CD4-positive, alpha-beta T cell (primary cell): Measurements from ENCODE around the gene ITGAD. TPM values are rescaled to one million over a fixed set of nuclear protein-coding genes. Genes with fewer than 3 reads are reported as not detected.

Source experiments
- ATAC-seq: fragments of 200-7000 bp; cut with Tn5 transposase; one replicate; pipeline ENCODE4 v1.10.0; 2022; ENCODE audit warnings: mild to moderate bottlenecking; ENCODE audit not compliant: poor library complexity
- CTCF ChIA-PET: fragments of 350-600 bp; sonication (Branson Sonifier 250); formaldehyde crosslinking; loops from one replicate; lab custom pipeline; 2021; ENCODE audit warnings: antibody characterized with exemption, inconsistent platforms; lab: Charles Lee
- POLR2A ChIA-PET: fragments of 350-600 bp; sonication (Branson Sonifier 250); formaldehyde crosslinking; loops from one replicate; lab custom pipeline; 2021; ENCODE audit warnings: antibody characterized with exemption, inconsistent platforms; lab: Charles Lee
- DNase-seq, 14 experiments: peaks; one replicate each; pipeline ENCODE4 v3.0.0-alpha.2; 2013 to 2020; ENCODE audit warnings: mixed read lengths in 2 of 14
- H3K27ac ChIP-seq, 2 donors: one replicate each; pipeline versions ENCODE4 v1.5.1 to v1.7.0; 2013; ENCODE audit warnings: low read length in 2 of 2, low read depth in 1 of 2, mild to moderate bottlenecking in 1 of 2
- H3K27me3 ChIP-seq, 2 experiments: 1 replicate in 1 of 2; 2 replicates in 1 of 2; pipeline versions ENCODE4 v1.6.1 to v1.7.0; 2013; ENCODE audit warnings: low read length in 2 of 2, control low read depth in 1 of 2, mild to moderate bottlenecking in 1 of 2, moderate library complexity in 1 of 2; ENCODE audit not compliant: insufficient read depth in 2 of 2, control insufficient read depth in 1 of 2
- H3K36me3 ChIP-seq: one replicate; pipeline ENCODE4 v1.6.1; 2013; ENCODE audit warnings: low read length, control low read depth; ENCODE audit not compliant: insufficient read depth
- H3K4me1 ChIP-seq: one replicate; pipeline ENCODE4 v1.6.1; 2013; ENCODE audit warnings: low read length, control low read depth; ENCODE audit not compliant: insufficient read depth
- H3K4me3 ChIP-seq: one replicate; pipeline ENCODE4 v1.5.1; 2013; ENCODE audit warnings: mild to moderate bottlenecking, low read length, moderate library complexity
- H3K9me3 ChIP-seq, 2 experiments: 1 replicate in 1 of 2; 2 replicates in 1 of 2; pipeline versions ENCODE4 v1.6.1 to v1.7.0; 2013; ENCODE audit warnings: low read length in 2 of 2, mild to moderate bottlenecking in 2 of 2, control low read depth in 1 of 2, moderate library complexity in 1 of 2; ENCODE audit not compliant: control insufficient read depth in 1 of 2, insufficient read depth in 1 of 2
- H3K27ac Mint-ChIP-seq: one replicate; pipeline ENCODE4 v1.8.0; 2020; ENCODE audit warnings: mixed read lengths
- H3K27me3 Mint-ChIP-seq: one replicate; pipeline ENCODE4 v1.8.0; 2021; ENCODE audit warnings: mixed read lengths
- H3K36me3 Mint-ChIP-seq: one replicate; pipeline ENCODE4 v1.8.0; 2021; ENCODE audit warnings: low read depth, mixed read lengths
- H3K4me1 Mint-ChIP-seq: one replicate; pipeline ENCODE4 v1.8.0; 2021; ENCODE audit warnings: low read depth, mixed read lengths
- H3K4me3 Mint-ChIP-seq: one replicate; pipeline ENCODE4 v1.8.0; 2020; ENCODE audit warnings: mild to moderate bottlenecking, mixed read lengths
- H3K9me3 Mint-ChIP-seq: one replicate; pipeline ENCODE4 v1.8.0; 2020; ENCODE audit warnings: mixed read lengths
- intact Hi-C, 2 experiments: fragments of 100-400 bp; cut with DNase I in 1 of 2; cut with micrococcal nuclease in 1 of 2; formaldehyde crosslinking; loops; one replicate each; pipeline versions ENCODE4 v1.15.1 to v1.9.0; 2023 to 2025; cut with DNase I, micrococcal nuclease
- total RNA-seq, 174 experiments: library from RNA in 2 of 174; stranded (reverse) in 2 of 174; gene quantifications; one replicate each; pipeline ENCODE4 v1.2.3 and lab custom pipeline; 2021 to 2026
- TF ChIP-seq, protein P1 (sequence below): fragments of 200-600 bp; IDR thresholded peaks from one replicate; pipeline ENCODE4 v1.8.0; 2022; ENCODE audit warnings: antibody characterized with exemption, mild to moderate bottlenecking

ITGAD gene
- total RNA-seq, 2 experiments from 2014 or later: not detected

DNA sequence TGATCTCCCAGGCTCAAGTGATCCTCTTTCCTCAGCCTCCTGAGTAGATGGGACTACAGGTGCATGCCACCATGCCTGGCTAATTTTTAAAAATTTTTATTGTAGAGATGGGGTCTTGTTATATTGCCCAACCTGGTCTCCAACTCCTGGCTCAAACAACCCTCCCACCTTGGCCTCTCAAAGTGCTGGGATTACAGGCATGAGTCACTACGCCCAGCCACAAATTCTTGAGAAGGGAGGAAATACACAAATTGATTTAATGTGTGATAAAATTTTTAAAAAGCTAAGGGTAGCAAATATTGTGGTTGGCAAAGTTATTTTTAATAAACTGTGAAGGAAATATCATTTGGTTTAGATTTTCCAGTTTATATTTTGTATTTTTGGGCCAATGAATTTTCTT lies 9.6 kb downstream of the ITGAD start:
- peaks cover 11% of the 10 kb centered on the region for H3K4me1 ChIP-seq
- Mint-ChIP-seq H3K27me3 (no peaks in the 10 kb centered on the region), H3K36me3 (no peaks in the 10 kb centered on the region), H3K9me3 (peaks cover 2% of the 10 kb centered on the region), H3K27ac (no peak overlapping the region), H3K4me3 (no peak overlapping the region), H3K4me1 (no peaks in the 10 kb centered on the region)
- DNase-seq: no peak
- TF ChIP-seq, protein P1, sequence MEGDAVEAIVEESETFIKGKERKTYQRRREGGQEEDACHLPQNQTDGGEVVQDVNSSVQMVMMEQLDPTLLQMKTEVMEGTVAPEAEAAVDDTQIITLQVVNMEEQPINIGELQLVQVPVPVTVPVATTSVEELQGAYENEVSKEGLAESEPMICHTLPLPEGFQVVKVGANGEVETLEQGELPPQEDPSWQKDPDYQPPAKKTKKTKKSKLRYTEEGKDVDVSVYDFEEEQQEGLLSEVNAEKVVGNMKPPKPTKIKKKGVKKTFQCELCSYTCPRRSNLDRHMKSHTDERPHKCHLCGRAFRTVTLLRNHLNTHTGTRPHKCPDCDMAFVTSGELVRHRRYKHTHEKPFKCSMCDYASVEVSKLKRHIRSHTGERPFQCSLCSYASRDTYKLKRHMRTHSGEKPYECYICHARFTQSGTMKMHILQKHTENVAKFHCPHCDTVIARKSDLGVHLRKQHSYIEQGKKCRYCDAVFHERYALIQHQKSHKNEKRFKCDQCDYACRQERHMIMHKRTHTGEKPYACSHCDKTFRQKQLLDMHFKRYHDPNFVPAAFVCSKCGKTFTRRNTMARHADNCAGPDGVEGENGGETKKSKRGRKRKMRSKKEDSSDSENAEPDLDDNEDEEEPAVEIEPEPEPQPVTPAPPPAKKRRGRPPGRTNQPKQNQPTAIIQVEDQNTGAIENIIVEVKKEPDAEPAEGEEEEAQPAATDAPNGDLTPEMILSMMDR: no peak
- ChIA-PET CTCF (no interaction called here), POLR2A (no interaction called here)
- intact Hi-C loops: loop anchor here in 1 of 2 experiments (10.0 kb wide), 1 partner anchor 158 kb away; no protein-coding TSS in a partner anchor
- ATAC-seq: no peak
- H3K9me3 ChIP-seq: peaks cover 0 to 14% of the 10 kb centered on the region in 2 experiments
- H3K4me3 ChIP-seq: no peak overlapping the region
- H3K27me3 ChIP-seq: no peaks in the 10 kb centered on the region
- H3K27ac ChIP-seq: no peak overlapping the region
- H3K36me3 ChIP-seq: no peaks in the 10 kb centered on the region

GRCh38 chr16:31403590-31404352 lies 10.6 kb downstream of the ITGAD start:
- ATAC-seq (no peak), DNase-seq (no peak)
- Histone ChIP-seq H3K27ac (no peak overlapping the region), H3K4me3 (no peak overlapping the region), H3K9me3 (peaks cover 0 to 14% of the 10 kb centered on the region in 2 experiments), H3K36me3 (no peaks in the 10 kb centered on the region), H3K4me1 (peaks cover 11% of the 10 kb centered on the region), H3K27me3 (no peaks in the 10 kb centered on the region)
- Mint-ChIP-seq H3K4me3 (no peak overlapping the region), H3K27ac (no peak overlapping the region), H3K36me3 (no peaks in the 10 kb centered on the region), H3K27me3 (no peaks in the 10 kb centered on the region), H3K9me3 (peaks cover 2% of the 10 kb centered on the region), H3K4me1 (no peaks in the 10 kb centered on the region)
- ChIA-PET CTCF (no interaction called here), POLR2A (no interaction called here)
- intact Hi-C loops: loop anchor here in 1 of 2 experiments (10.0 kb wide), 1 partner anchor 159 kb away; no protein-coding TSS in a partner anchor
- TF ChIP-seq, protein P1: no peak

DNA sequence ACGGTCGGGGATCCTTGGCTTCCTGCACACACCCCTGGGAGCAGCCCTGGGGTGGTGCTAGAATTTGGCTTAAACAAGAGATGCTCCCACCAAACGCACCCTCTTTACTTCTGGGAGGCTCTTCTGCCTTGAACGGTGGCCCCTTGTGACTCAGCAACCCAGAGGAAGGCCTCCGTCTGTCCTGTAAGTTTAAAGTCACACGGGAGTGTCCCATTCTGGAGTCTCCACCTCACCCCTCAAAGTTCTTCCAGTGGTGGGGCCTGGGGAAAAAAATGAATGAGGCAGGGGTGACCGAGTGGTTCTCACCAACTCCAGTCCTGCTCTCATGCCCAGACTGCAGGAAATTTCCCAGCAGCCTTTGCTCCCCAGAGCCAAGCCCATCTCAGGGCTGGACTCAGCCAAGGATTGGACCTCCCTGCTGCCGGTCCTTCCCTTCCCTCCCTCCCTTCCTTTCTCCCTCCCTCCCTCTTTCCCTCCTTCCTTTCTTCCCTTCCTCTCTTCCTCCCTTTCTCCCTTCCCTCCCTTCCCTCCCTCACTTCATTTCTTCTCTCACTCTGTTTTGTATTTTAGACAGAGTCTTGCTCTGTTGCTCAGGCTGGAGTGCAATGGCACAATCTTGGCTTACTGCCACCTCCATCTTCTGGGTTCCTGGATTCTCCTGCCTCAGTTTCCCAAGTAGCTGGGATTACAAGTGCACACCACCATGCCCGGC lies 11.4 kb downstream of the ITGAD start:
- Histone ChIP-seq H3K27me3 (no peaks in the 10 kb centered on the region), H3K36me3 (no peaks in the 10 kb centered on the region), H3K27ac (no peak overlapping the region), H3K4me1 (peaks cover 10% of the 10 kb centered on the region), H3K4me3 (no peak overlapping the region), H3K9me3 (peaks cover 0 to 9% of the 10 kb centered on the region in 2 experiments)
- TF ChIP-seq, protein P1: no peak
- ChIA-PET POLR2A (no interaction called here), CTCF (no interaction called here)
- H3K36me3 Mint-ChIP-seq: no peaks in the 10 kb centered on the region
- H3K27ac Mint-ChIP-seq: no peak overlapping the region
- H3K9me3 Mint-ChIP-seq: peaks cover 2% of the 10 kb centered on the region
- no peaks in the 10 kb centered on the region for H3K4me1 Mint-ChIP-seq
- no peak overlapping the region for H3K4me3 Mint-ChIP-seq
- intact Hi-C loops: loop anchor here in 1 of 2 experiments (10.0 kb wide), 1 partner anchor 160 kb away; no protein-coding TSS in a partner anchor
- no peaks in the 10 kb centered on the region for H3K27me3 Mint-ChIP-seq
- DNase-seq: no peak
- ATAC-seq: no peak
